Measurements from ENCODE around the gene ADGRL3.

Gene ADGRL3

GRCh38 chr4:61877893-61878292, 677.8 kb downstream of the ADGRL3 start:
- TF ChIP-seq RARB (CRISPR knock-in tag; IDR thresholded peaks at IDR 0.05) = no peak
- no peak for TF ChIP-seq ZNF70 (CRISPR knock-in tag; IDR thresholded peaks at IDR 0.05)
- no peak for TF ChIP-seq TOX (CRISPR knock-in tag; IDR thresholded peaks at IDR 0.05; ENCODE audit: borderline replicate concordance)
- no peak for TF ChIP-seq CSDC2 (CRISPR knock-in tag; IDR thresholded peaks at IDR 0.05)
- no peak for TF ChIP-seq GLIS3 (CRISPR knock-in tag; IDR thresholded peaks at IDR 0.05)
- no peak for TF ChIP-seq OSR1 (CRISPR knock-in tag; IDR thresholded peaks at IDR 0.05)
- TF ChIP-seq CREB5 (CRISPR knock-in tag; IDR thresholded peaks at IDR 0.05; ENCODE audit: low read depth) = no peak
- TF ChIP-seq TSHZ2 (CRISPR knock-in tag; IDR thresholded peaks at IDR 0.05) = no peak
- ATAC-seq = no peak

- TF ChIP-seq ZNF8 (CRISPR knock-in tag; IDR thresholded peaks at IDR 0.05) = no peak
- TF ChIP-seq ISL1 (CRISPR knock-in tag; IDR thresholded peaks at IDR 0.05) = no peak
- TF ChIP-seq TCF4 (CRISPR knock-in tag; IDR thresholded peaks at IDR 0.05; ENCODE audit: borderline replicate concordance) = no peak
- TF ChIP-seq POU6F1 (CRISPR knock-in tag; IDR thresholded peaks at IDR 0.05; ENCODE audit: borderline replicate concordance, low read depth) = no peak
- TF ChIP-seq TSHZ2 (CRISPR knock-in tag; IDR thresholded peaks at IDR 0.05) = no peak
- TF ChIP-seq CSDC2 (CRISPR knock-in tag; IDR thresholded peaks at IDR 0.05) = no peak
- no peak for TF ChIP-seq CSRNP3 (CRISPR knock-in tag; IDR thresholded peaks at IDR 0.05)
- no peak for TF ChIP-seq ZNF70 (CRISPR knock-in tag; IDR thresholded peaks at IDR 0.05)
- TF ChIP-seq TOX (CRISPR knock-in tag; IDR thresholded peaks at IDR 0.05; ENCODE audit: borderline replicate concordance) = no peak
- TF ChIP-seq ZNF565 (CRISPR knock-in tag; conservative IDR thresholded peaks at IDR 0.05; ENCODE audit: low read depth) = no peak
- TF ChIP-seq ZC3H10 (CRISPR knock-in tag; IDR thresholded peaks at IDR 0.05) = no peak
- no peak for TF ChIP-seq PATZ1 (CRISPR knock-in tag; IDR thresholded peaks at IDR 0.05; ENCODE audit: borderline replicate concordance)
- TF ChIP-seq OSR1 (CRISPR knock-in tag; IDR thresholded peaks at IDR 0.05) = no peak
- no peak for TF ChIP-seq ESRRG (CRISPR knock-in tag; IDR thresholded peaks at IDR 0.05)
- TF ChIP-seq ZFP3 (CRISPR knock-in tag; IDR thresholded peaks at IDR 0.05) = no peak
- TF ChIP-seq SNAI2 (CRISPR knock-in tag; IDR thresholded peaks at IDR 0.05) = no peak
- ATAC-seq = no peak
Measured at GRCh38 chr4:61882381-61882780, 682.3 kb downstream of the ADGRL3 start.
